ENCODE measurements around the gene NKX6-1.

Gene NKX6-1

DNA sequence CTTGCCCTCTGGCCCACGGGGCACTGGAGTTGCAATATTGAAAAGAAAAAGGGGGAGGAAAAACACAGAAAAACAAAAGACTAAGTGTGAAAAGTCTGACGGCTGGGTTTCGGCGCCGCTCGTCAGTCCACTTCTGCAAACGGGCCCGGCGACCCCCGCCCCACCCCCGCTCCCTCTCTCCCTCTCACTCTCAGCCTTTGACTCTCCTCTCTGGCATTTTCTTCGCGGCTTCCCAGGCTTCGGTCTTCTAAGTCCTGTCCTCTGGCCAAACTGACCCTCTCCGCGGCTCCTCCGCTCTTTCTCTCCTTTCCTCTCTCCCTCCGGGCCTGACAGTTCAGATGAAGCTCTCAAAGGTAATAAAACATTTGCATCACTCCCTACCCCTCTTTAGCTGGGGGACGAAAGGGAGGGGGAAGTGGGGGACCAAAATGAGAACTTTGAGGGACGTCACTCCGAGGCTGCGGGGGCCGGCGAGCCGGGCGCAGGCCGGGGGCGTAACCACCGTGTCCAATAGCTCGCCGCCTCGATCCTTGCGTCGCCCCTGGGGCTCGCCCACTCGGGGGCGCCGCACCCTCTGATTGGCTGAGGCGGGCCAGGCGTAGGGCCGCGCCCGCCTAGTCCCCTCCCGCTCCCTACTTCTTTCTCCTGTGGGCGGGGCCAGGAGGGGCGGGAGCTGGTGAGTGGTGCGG, at the start of gene NKX6-1:
TSS of gene NKX6-1 (minus strand) at position 358 of the 689 bp plus-strand sequence. CDS start 1,064 bp downstream, outside the sequence.
- peak; percentile 88 for DNase-seq (ENCODE audit: low spot score)

DNA sequence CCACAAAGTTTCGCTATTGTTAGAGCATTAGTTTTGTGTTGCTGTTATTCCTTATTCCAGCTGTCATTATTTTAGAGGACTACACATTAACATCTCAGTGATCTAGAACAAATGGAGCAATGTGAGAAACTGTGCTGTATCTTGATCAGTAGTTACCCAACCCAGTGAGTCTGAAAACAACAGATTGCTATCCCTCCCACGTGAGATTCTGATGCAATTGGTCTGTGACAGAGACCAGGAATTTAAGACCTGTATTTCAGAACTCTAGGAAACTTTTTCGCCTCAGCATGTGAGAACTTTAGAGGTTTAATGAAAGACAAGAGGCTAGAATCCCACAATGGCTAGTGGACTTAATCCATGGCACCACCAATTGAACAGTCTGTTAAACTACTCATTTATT, 48.1 kb upstream of the NKX6-1 start:
- DNase-seq (ENCODE audit: low spot score): no peak

DNA sequence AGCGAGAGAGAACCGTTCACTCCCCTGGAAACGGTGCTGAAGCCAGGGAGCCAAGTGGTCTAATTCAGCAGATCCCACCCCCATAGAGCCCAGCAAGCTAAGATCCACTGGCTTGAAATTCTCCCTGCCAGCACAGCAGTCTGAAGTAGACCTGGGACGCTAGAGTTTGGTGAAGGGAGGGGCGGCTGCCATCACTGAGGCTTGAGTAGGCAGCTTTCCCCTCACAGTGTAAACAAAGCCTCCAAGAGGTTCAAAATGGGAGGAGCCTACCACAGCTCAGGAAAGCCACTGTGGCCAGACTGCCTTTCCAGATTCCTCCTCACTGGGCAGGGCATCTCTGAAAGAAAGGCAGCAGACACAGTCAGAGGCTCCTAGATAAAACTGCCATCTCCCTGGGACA, 46.0 kb upstream of the NKX6-1 start:
- DNase-seq (ENCODE audit: low spot score): no peak

DNA sequence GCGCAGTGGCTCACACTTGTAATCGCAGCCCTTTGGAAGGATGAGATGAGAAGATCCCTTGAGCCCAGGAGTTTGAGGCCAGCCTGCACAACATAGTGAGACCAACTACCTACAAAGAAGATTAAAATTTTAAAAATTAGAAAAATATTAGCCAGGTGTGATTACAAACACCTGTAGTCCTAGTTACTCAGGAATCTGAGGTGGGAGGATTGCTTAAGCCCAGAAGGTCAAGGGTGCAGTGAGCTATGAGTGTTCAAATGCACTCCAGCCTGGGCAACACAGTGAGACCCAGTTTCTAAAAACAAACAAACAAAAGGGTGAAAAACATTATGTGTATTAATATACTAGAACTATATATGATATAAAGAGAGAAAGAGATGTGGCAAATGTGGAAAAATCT, 36.8 kb upstream of the NKX6-1 start:
- no peak for DNase-seq (ENCODE audit: low spot score)

DNA sequence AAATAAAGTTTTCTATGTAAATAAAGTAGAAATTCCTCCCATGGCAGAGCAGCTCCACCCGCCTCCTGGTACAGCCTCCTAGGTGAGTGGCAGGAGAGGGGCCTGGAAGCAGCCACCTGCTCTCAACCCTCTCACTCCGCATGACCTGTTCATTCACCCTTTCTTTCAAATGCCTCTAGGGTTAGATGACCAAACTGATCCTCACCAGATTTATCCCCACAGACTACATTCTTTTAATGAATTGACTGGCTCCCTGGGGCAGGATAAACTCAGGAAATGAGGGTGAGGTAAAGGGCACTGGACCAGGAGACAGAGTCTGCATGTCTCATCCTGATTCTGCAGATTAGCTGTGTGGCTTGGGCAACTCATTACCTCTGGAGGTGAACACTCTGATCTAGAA, 32.6 kb upstream of the NKX6-1 start:
- DNase-seq (ENCODE audit: low spot score): no peak

DNA sequence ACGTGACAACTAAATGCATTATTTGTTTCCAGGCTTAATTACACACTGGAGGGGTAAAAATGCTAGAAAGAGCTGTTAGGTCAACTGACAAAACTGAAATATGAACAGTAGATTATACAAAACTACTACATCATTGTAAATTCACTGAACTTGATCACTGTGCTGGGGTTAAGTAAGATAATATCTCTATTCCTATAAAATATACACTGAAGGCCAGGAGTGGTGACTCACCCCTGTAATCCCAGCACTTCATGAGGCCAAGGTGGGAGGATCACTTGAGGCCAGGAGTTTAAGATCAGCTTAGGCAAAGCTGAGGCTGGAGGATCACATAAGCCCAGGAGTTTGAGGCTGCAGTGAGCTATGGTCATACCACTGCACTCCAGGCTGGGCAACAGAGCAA, 31.8 kb upstream of the NKX6-1 start:
- no peak for DNase-seq (ENCODE audit: low spot score)

DNA sequence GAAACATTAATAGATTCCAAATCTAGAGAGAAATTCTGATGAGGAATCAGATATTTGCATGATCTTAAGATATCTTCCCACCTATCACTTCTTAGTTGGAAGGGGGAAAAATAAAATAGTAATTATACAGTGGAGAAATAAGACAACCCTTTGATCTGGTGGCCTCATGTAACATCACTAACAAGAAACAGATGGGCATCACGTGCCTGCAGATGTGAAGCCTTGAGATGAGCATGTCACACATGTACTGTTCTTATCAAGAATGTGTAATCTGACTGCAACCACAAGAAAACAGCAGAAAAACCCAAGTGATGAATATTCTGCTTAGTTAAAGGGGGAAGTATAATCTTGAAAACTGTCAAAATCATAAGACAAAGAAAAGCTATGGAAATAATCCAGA, 31.4 kb upstream of the NKX6-1 start:
- no peak for DNase-seq (ENCODE audit: low spot score)

DNA sequence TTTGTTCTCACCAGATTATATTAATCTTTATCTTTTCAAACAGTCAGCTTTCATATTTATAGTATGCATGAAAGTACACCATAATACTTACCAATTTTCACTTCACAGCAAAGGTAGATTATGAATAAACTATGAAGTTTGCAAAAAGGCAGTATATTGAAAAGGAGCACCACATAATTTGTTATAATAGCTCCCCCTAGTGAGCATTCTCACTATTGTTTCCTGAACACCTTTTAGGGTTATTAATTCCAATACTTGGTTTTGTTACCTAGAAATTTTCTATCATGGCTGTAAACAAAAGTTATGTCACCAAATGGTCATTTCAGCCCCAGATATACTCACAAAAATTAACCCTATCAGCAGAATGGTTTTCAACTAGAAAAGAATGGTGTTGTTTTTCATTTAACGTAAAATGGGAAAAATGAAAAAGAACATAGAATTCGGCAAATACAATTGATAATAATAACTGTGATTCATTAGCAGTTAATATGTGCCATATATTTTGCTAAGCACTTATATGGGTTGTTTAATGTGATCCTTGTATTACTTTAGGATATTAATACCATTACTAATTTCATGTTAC, 30.2 kb upstream of the NKX6-1 start:
- DNase-seq (ENCODE audit: low spot score): peak; percentile 45

DNA sequence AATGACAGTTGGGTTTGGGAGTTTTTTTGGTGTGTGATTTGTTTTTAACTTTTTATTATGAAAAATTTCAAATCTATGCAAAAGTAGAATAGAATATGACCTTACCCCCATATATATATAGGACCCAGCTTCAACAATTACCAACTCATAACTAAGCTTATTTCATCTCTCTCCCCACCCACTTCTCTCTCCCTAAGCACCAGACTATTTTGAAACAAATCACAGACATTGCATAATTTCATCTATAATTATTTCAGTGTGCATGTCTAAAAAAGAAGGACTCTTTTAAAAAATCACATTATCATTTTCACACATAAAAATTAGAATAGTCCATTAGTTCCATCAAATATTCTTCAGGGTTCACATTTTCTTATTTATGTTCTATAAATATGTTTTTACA, 28.3 kb upstream of the NKX6-1 start:
- DNase-seq (ENCODE audit: low spot score): no peak

DNA sequence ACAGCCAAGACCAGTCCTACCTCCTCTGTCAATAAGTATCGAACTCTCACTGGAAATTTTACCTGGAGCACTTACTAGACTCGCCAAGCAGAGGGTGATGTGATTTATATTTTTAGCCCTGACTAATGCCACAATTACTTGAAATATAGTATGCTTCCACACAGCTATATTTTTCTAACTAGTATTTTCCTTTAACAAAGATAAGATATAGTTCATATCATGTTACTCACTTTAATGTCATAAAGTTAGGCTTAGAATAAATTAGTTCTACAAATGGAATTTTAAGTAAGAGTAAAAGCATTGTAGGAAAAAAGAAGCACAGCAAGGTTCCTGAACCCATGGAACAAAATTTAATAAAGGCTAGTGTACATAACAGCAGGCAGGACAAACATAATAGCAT, 16.0 kb upstream of the NKX6-1 start:
- DNase-seq (ENCODE audit: low spot score): no peak

DNA sequence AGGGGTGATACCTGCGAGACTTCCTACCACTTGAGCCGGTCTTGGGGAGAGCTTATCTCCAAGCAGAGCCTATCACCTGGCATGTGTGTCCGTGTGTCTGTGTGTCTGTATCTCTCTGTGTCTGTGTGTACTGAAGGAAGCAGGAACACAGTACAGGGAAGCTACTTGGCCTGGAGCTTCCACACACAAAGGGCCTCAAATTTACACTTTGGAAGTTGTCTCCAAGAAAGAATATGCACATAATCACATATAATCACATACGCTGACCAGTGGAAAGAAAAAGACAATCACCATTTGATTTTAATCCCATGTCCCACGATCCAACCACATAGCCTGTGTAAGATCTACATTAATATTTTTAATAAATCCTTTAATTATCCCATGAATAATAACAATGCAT, 13.2 kb upstream of the NKX6-1 start:
- DNase-seq (ENCODE audit: low spot score): no peak

DNA sequence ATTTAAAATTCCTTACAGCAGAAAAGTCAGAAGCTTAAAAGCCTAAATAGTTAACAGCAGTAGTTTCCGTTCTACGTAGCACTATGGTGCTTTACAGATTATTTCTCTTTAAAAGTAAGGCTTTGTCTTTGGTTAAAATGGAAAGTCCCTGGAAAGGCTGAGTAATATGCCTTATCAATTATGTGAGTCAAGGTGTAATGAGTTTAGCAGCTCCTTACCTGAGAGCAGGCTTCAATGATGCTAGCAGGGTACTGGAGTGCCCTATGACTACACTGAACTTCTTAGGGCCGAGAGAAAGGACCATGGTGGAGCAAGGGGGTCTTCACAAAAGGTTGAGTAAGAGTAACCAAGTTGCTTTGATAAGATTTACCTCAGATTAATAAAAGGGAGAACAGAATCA, 12.6 kb upstream of the NKX6-1 start:
- DNase-seq (ENCODE audit: low spot score): no peak

DNA sequence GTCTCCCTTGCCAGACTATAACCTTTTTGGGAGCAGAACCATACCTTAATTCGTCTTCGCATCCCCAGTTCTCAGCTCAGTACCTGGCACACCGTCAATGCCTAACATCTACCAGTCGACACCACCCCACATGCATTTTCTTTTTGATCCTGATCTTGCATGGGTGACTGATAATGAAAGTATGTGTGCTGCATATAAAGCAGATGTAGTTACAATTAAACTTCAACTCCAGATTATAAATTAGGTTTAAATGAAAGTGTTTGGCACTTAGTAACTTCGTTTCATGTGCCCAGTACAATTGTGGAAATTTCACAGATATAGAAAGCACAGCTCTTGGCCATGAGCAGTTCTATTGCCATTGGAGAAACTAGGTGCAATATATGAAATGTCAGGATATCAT, 8.8 kb upstream of the NKX6-1 start:
- no peak for DNase-seq (ENCODE audit: low spot score)

DNA sequence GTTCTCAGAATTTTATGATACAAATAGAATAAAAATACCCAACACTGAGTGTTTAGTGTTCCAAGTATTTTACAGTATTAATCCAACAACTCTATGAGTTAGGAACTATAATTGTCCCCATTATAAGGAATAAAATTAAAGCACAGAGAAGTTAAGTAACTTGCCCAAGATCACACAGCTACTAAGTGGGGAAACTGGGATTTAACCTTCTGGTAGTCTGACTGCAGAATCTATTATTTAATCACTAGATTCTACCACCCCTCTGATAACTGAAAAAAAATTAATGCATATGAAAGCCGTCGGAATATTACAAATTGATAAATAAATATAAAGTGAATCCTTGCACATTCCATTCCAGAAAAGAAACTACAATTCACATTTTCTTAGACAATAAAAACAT, 5.7 kb upstream of the NKX6-1 start:
- no peak for DNase-seq (ENCODE audit: low spot score)

DNA sequence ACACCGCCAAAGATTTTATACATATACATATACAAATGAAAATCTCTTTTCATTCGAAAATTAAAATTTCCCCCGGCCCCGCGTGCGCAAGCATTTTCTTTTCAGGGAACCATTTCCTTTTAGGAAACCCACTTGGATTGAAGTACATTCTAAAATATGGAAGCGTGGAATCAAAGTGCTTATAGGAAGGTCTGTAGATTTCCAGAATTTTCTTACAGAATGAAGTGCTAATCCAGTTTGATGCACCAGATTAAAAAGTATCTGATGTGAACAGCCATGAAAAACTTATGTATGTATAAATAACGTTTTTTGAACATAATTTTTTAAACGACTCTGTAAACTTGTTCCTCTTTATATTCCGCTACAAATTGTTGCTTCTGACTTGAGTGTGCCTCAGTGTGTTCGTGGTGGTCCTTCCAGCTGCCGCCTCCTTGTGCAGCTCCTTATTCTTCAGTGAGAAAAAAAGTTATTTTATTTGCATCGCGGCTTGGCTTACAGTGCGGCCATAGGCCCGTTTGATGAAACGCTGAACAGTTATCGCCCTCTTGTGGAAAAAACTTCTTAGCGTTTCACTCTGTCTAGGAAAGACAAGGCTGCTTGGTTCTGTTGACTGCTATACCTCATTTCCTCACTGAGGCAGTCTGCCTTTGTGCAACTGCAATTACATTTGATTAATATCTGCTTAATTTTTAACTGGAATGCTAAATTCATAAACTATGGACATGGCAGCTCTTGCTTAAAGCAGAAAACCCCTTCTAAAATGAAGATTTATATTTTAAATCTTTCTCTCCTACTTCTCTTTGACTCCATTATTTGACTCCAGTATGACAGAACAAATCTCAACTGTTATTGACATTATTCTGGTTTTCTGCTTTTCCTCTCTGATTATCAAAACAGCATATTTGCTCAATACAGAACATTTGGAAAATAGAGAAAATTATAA, 4.7 kb upstream of the NKX6-1 start:
- peak; percentile 86 for DNase-seq (ENCODE audit: low spot score)

DNA sequence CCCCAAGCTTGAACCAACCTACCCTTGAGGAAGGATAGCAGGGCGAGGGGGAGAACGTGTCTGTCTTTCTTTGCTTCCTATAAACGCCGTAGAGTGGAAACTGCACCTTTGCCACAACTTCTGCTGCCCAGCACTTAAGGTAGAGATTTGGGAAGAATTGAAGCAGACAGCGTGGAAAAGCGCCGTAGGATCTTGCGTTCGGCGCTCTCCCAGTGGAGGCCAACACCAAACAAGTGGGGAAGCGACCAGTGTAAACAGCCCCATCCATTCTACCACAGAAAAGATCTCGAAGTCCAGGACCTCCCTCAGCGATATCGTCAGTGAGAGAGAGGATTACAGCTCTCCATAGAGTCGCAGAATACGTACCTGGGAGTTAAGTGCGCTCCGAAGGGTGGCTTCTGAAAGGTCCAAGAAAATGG, 3.9 kb upstream of the NKX6-1 start:
- DNase-seq (ENCODE audit: low spot score): no peak

DNA sequence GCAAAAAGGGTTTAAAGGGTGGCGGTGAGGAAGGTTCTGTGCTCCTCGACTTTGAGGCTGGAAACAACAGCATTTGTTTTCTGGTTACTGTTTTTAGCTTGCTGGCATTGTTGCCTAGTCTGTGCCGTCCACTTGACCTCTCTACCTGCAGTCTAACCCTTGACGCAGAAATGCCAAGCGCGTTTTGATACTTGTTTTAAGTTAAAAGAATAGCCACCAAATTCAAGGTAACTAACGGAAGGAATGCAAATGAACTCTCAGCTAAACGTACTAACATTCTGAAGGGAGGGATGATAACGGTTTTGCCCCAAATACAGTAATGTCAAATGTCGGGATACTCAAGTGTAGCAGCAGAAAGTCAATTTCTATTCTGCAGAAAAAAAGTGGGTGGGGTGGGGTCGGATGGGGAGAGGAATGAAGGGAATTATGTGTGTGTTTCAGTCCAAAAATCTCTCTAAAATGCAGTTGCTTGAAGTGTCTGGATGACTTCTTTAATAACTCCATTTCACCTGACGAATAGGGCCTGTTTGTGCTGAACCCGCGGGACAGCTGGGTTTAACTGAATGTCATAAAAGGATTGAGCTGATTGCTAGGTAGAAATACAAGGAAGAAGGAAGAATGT, 3.4 kb upstream of the NKX6-1 start:
- no peak for DNase-seq (ENCODE audit: low spot score)

DNA sequence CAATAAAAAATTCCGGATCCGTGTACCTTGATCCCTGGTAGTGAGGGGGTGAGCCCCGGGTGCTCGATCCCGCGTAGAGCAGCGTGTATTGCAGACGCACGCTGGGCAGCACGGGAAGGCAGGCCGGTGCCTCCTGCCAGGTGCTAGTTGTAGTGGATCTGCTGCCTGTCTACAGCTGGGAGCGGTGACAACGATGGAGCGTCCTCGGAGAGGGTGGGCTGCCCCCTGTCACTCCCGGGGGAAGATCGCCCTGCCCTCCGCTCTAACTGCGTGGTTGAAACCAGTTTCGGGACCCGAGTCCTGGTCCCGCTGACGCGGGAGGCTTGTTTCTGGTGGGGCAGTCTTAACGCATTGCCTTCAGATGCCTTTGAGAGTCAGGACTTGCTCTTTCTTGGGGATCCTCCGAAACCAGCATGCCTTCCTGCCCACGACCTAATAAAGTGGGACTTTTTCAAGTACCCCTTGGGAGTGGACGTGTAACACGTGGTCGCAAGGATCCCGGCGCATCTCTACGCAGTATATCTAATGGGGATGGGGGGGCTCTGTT, 2.7 kb upstream of the NKX6-1 start:
- no peak for DNase-seq (ENCODE audit: low spot score)

DNA sequence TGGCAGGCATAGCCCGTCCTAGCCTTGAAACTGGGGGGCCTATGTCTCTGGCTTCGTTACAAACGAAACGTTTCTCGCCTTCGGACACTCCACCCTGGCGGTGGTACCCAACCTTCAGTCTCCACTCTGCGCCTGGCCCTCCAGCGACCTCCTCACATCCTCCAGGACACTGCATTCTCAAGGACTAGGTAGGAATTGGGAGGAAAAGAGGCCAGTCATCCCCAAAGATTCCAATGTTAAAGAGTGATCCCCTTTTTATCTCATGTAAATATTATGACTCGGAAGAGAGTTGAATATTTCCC, 2.1 kb upstream of the NKX6-1 start:
- no peak for DNase-seq (ENCODE audit: low spot score)

DNA sequence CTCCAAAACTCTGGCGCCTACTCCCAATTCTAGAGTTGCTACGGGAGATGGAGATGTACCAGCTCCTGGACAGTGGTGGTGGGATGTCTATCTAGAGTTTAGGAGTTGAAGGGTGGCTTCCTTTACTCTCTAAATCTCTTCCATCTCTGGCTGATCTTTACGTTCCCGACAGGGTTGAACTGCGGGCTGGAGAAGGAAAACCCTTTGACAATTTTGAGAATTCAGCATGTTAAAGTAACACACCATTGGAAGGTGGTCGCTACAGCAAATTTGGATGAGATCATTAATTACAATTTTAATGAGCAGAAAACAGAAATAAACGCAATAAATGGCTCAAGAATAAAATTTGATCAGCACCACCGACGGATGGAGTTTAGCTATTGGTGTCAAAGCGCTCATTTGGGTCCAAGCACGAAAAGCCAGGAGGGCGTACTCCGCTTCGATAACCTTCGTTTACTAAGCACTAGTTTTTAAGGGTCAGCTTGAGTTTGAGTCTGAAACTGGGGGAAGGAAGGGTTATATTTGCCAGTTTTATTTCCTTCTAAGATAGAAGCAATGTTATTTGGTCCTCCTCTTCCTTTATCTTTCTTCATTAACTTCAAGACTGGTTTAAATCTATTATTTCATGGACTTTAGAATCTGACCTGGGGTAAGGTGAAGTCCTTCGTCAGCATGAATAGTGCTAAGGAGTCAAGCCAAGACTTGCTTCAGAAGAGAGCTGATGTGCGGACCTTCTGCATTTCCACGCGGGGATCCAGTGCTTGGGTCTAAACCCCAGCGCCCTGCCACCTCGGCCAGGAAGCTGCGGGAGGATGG, 1.5 kb upstream of the NKX6-1 start:
- DNase-seq (ENCODE audit: low spot score): no peak

DNA sequence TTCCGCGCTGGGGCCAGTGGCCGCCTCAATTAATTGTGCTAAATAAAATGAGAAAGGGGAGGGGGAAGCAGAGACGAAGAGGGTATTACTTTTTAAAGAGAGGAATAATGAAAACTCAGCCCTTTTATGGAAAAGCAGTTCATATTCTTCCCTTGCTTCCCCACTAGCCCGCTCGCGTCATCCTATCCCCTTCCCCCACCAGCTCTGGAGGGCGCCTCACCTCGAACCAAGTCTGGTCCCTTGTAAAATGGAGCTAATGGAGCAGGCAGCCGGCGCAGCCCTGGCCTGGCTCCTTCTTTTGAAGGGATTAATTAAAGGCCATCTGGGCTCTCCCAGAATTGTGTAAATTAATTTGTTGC, 511 bp upstream of the NKX6-1 start:
- no peak for DNase-seq (ENCODE audit: low spot score)
